Upper lobe of right lung (tissue), 1 donor: Measurements from ENCODE around the gene C17orf75. TPM values are rescaled to one million over a fixed set of nuclear protein-coding genes. Genes with fewer than 3 reads are reported as not detected.
A peak's percentile ranks its signal among the peaks of the same experiment; 100 is the strongest.
"Not testable (repeated sequence)": the region's sequence is repeated elsewhere in the genome, so short reads cannot be mapped to it uniquely, and the experiment has no call there.

Experiments
- ATAC-seq: fragments of 200-7000 bp; cut with Tn5 transposase; one replicate; pipeline ENCODE4 v1.9.1; 2020; ENCODE audit warnings: mild to moderate bottlenecking, moderate library complexity
- DNase-seq: peaks from one replicate; pipeline ENCODE4 v3.0.0-alpha.2; 2020
- H3K27ac ChIP-seq: fragments of 200-600 bp; one replicate; pipeline ENCODE4 v1.8.0; 2022
- H3K27me3 ChIP-seq: fragments of 200-600 bp; one replicate; pipeline ENCODE4 v1.8.0; 2022; ENCODE audit warnings: mild to moderate bottlenecking
- H3K36me3 ChIP-seq: fragments of 200-600 bp; one replicate; pipeline ENCODE4 v1.8.0; 2022
- H3K4me1 ChIP-seq: fragments of 200-600 bp; one replicate; pipeline ENCODE4 v1.8.0; 2022
- H3K4me3 ChIP-seq: fragments of 200-600 bp; one replicate; pipeline ENCODE4 v1.8.0; 2022; ENCODE audit warnings: mild to moderate bottlenecking
- H3K9me3 ChIP-seq: fragments of 200-600 bp; one replicate; pipeline ENCODE4 v1.8.0; 2022
- intact Hi-C: fragments of 100-400 bp; cut with DNase I; formaldehyde crosslinking; loops from one replicate; pipeline ENCODE4 v1.11.0; 2022
- total RNA-seq: library from RNA; stranded (reverse); fragmentation: NEBNext Ultra II Directional; extraction: Animal tissue kit (Norgen Biotek cat#: 25700); gene quantifications from one replicate; pipeline ENCODE4 v1.2.1, GENCODE V29; 2021
- TF ChIP-seq, protein P1 (sequence below): fragments of 200-600 bp; IDR thresholded peaks from one replicate; pipeline ENCODE4 v1.8.0; 2022; ENCODE audit warnings: antibody characterized with exemption
- donor health status: DM: no; HTN: yes; CAD: no; lungs with severe emphysema.

C17orf75 gene
- total RNA-seq, 1 donor from 2014 or later, result 14.2 TPM

DNA sequence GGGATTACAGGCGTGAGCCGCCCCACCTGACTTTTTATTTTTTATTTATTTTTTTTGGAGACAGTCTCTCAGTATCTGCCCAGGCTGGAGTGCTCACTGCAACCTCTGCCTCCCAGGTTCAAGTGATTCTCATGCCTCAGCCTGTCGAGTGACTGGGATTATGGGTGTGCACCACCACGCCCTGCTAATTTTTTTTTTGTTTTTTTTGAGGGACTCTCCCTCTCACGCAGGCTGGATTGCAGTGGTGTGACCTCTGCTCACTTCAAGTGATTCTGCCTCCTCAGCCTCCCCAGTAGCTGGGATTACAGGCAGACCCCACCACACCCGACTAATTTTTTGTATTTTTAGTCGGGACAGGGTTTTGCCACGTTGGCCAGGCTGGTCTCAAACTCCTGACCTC lies 15.6 kb upstream of the C17orf75 start:
- intact Hi-C loops, result no loop called here
- H3K27ac ChIP-seq, result no peak overlapping the region
- ATAC-seq, result no peak
- H3K4me3 ChIP-seq, result no peak overlapping the region
- H3K27me3 ChIP-seq, result no peaks in the 10 kb centered on the region
- no peak for DNase-seq
- H3K36me3 ChIP-seq, result peaks cover 95% of the 10 kb centered on the region
- H3K9me3 ChIP-seq, result no peaks in the 10 kb centered on the region
- TF ChIP-seq, protein P1, sequence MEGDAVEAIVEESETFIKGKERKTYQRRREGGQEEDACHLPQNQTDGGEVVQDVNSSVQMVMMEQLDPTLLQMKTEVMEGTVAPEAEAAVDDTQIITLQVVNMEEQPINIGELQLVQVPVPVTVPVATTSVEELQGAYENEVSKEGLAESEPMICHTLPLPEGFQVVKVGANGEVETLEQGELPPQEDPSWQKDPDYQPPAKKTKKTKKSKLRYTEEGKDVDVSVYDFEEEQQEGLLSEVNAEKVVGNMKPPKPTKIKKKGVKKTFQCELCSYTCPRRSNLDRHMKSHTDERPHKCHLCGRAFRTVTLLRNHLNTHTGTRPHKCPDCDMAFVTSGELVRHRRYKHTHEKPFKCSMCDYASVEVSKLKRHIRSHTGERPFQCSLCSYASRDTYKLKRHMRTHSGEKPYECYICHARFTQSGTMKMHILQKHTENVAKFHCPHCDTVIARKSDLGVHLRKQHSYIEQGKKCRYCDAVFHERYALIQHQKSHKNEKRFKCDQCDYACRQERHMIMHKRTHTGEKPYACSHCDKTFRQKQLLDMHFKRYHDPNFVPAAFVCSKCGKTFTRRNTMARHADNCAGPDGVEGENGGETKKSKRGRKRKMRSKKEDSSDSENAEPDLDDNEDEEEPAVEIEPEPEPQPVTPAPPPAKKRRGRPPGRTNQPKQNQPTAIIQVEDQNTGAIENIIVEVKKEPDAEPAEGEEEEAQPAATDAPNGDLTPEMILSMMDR, result no peak
- peaks cover 48% of the 10 kb centered on the region for H3K4me1 ChIP-seq

- ATAC-seq, result no peak
- H3K27me3 ChIP-seq, result no peaks in the 10 kb centered on the region
- DNase-seq, result no peak
- TF ChIP-seq, protein P1, result no peak
- no peak overlapping the region for H3K27ac ChIP-seq
- no peak overlapping the region for H3K4me3 ChIP-seq
- peaks cover 87% of the 10 kb centered on the region for H3K36me3 ChIP-seq
- intact Hi-C loops, result no loop called here
- H3K4me1 ChIP-seq, result peaks cover 57% of the 10 kb centered on the region
- no peaks in the 10 kb centered on the region for H3K9me3 ChIP-seq
Observed at GRCh38 chr17:32356750-32357149, 14.8 kb upstream of the C17orf75 start.

DNA sequence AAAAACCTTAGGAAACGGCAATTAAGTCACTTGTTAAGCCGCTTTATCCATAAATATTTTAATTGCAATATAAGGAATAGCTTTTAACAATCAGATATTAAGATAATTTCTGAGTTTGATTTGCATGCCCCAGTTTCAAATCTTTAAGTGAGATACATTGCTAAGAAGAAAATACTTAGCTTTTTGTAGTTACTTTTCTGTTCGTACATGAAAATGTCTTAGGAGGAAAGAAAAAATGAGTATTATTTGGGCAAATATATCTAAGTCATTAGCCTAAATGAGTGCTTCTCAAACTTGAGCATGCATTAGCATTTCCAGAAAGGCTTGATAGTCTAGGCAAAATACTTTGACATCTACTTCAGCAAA lies 14.4 kb upstream of the C17orf75 start:
- TF ChIP-seq, protein P1, result no peak
- intact Hi-C loops, result no loop called here
- Histone ChIP-seq H3K4me3 (peak overlapping the region; percentile 6), H3K4me1 (peaks cover 57% of the 10 kb centered on the region), H3K9me3 (no peaks in the 10 kb centered on the region), H3K36me3 (peaks cover 83% of the 10 kb centered on the region), H3K27ac (no peak overlapping the region), H3K27me3 (no peaks in the 10 kb centered on the region)
- DNase-seq (no peak), ATAC-seq (no peak)

GRCh38 chr17:32355649-32356377 lies 13.8 kb upstream of the C17orf75 start:
- TF ChIP-seq, protein P1, result no peak
- no peaks in the 10 kb centered on the region for H3K9me3 ChIP-seq
- ATAC-seq (peak; percentile 72), DNase-seq (no peak)
- no peak overlapping the region for H3K27ac ChIP-seq
- H3K27me3 ChIP-seq, result no peaks in the 10 kb centered on the region
- intact Hi-C loops, result no loop called here
- H3K36me3 ChIP-seq, result peaks cover 77% of the 10 kb centered on the region
- H3K4me1 ChIP-seq, result peaks cover 57% of the 10 kb centered on the region
- peak overlapping the region; percentile 6 for H3K4me3 ChIP-seq

DNA sequence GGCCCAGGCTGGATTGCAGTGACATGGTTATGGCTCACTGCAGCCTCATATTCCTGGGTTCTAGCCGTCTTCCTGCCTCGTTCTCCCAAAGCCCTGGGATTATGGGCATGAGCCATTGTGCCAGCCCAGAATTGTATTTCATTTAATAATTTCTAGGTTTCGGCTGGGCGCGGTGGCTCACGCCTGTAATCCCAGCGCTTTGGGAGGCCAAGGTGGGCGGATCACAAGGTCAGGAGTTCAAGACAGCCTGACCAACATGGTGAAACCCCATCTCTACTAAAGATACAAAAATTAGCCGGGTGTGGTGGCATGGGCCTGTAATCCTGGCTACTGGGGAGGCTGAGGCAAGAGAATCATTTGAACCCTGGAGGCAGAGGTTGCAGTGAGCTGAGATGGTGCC lies 10.8 kb upstream of the C17orf75 start:
- Histone ChIP-seq H3K4me3 (peak overlapping the region; percentile 83), H3K36me3 (peaks cover 46% of the 10 kb centered on the region), H3K4me1 (peaks cover 52% of the 10 kb centered on the region)
- H3K9me3 ChIP-seq, DNase-seq, ATAC-seq, H3K27ac ChIP-seq, intact Hi-C loops, H3K27me3 ChIP-seq: not testable (repeated sequence)

DNA sequence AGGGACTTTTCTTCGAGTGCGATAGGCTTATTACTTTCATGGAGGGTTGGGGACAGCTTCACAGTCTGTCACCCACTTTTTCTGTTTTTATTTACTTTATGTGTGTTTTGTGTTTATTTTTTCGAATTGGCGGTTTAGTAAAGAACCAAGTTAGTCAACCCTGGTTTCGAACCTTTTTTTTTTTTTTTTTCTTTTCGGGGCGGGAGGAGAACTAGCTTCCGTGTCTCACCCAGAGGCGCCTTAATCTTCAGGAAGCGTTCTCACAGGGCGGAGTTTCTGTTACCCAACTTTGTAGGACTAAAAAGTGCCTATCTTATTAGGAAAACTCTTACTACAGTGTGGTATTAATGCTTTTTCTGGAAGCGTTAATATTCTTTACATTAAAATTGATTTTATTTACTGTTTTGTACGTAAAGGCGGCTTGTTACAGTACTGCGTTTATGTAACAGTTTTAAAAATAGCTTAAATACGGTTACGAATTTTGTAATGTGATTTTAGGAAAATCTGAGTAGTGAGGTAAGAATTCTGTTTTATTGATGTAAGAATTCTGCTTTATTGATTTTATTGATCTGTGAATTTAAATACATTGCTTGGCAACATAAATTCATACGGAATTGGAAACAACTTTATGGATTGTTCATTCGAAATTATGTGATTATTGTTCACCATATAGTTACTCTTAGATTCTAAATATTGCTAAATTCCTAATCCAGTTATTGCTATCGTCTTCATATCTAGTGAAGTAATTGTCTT lies 8.9 kb upstream of the C17orf75 start:
- Histone ChIP-seq H3K9me3 (no peaks in the 10 kb centered on the region), H3K36me3 (peaks cover 28% of the 10 kb centered on the region), H3K27ac (peak overlapping the region; percentile 98), H3K4me3 (peak overlapping the region; percentile 83), H3K27me3 (no peaks in the 10 kb centered on the region), H3K4me1 (peaks cover 39% of the 10 kb centered on the region)
- ATAC-seq (peak; percentile 62), DNase-seq (no peak)
- TF ChIP-seq, protein P1, result no peak
- intact Hi-C loops, result no loop called here
